ENCODE measurements around the gene EXOSC5. TPM values are rescaled to one million over a fixed set of nuclear protein-coding genes. Genes with fewer than 3 reads are reported as not detected.
A peak's percentile ranks its signal among the peaks of the same experiment; 100 is the strongest.
"Not testable (repeated sequence)": the region's sequence is repeated elsewhere in the genome, so short reads cannot be mapped to it uniquely, and the experiment has no call there.

EXOSC5 gene
- total RNA-seq, 1 experiment from 2014 or later = 25.2 TPM

DNA sequence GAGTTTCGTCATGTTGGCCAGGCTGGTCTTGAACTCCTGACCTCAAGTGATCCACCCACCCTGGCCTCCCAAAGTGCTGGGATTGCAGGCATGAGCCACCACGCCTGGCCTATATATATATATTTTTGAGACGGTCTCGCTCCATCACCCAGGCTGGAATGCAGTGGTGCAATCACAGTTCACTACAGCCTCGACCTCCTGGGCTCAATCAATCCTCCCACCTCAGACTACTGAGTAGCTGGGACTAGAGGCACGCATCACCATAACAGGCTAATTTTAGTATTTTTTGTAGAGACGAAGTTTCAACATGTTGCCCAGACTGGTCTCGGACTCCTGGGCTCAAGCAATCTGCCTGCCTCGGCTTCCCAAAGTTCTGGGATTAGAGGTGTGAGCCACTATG is 50.2 kb downstream of the EXOSC5 start:
- not testable (repeated sequence) for DNase-seq (ENCODE audit: low read depth)

DNA sequence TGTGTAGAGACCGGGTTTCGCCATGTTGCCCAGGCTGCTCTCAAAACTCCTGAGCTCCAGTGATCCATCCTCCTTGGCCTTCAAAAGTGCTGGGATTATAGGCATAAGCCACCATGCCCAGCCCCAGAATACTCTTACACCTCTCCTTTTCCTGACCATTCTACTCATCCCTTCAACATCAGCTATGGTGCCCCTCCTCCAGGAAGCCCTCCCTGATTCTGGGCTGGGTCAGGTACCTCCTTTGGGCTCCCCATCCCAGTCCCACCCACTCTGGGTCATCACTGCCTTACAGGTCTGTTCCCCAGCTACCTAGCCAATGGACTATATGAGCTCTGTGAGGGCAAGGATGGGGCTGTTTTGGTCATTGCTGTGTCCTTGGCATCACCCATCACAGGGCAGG is 53.0 kb downstream of the EXOSC5 start:
- DNase-seq (ENCODE audit: low read depth) = no peak

GRCh38 chr19:41341669-41342490 is 55.3 kb downstream of the EXOSC5 start:
- no peak for DNase-seq (ENCODE audit: low read depth)

DNA sequence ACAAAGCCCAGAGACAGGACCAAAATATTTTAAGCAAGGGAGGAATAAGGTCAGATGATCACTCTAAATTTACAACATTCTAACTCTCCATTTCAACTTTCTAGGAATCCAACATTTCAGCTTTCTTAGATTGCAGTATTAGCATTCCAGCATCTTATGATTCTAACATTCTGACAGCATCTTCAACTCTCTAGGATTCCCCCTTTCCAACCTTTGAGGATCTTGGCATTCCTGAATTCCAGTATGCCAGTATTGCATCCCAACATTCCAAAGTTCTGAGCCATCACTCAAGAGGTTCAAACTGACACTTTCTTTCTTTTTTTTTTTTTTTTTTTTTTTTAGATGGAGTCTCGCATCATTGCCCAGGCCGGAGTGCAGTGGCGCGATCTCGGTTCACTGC is 57.2 kb downstream of the EXOSC5 start:
- peak; percentile 58 for DNase-seq (ENCODE audit: low read depth)

Other genes with a start within 250 kb of the EXOSC5 start
- 5.6 and 7.3 TPM in 2 replicates for gene CYP2S1, start 204.1 kb downstream of the EXOSC5 start, total RNA-seq (2014; rRNA removed; shearing (Covaris generic))
- 237 and 362 TPM in 2 replicates for gene AXL, start 178.1 kb downstream of the EXOSC5 start, total RNA-seq (2014; rRNA removed; shearing (Covaris generic))
- gene HNRNPUL1, start 133.0 kb downstream of the EXOSC5 start, total RNA-seq (2014; rRNA removed; shearing (Covaris generic)) = 94.9 and 143 TPM in 2 replicates
- 5.6 and 7.2 TPM in 2 replicates for gene CCDC97, start 87.2 kb downstream of the EXOSC5 start, total RNA-seq (2014; rRNA removed; shearing (Covaris generic))
- gene TGFB1, start 43.4 kb downstream of the EXOSC5 start, total RNA-seq (2014; rRNA removed; shearing (Covaris generic)) = 10.1 and 22.9 TPM in 2 replicates
- 8.2 and 9.9 TPM in 2 replicates for gene B9D2, start 33.2 kb downstream of the EXOSC5 start, total RNA-seq (2014; rRNA removed; shearing (Covaris generic))
- 0.17 and 2.4 TPM in 2 replicates for gene TMEM91, start 20.8 kb downstream of the EXOSC5 start, total RNA-seq (2014; rRNA removed; shearing (Covaris generic))
- 15.9 and 18.3 TPM in 2 replicates for gene BCKDHA, start 459 bp upstream of the EXOSC5 start, total RNA-seq (2014; rRNA removed; shearing (Covaris generic))
- not detected in 2 replicates for gene B3GNT8, start 30.0 kb upstream of the EXOSC5 start, total RNA-seq (2014; rRNA removed; shearing (Covaris generic))
- 52.1 and 57.2 TPM in 2 replicates for gene DMAC2, start 42.6 kb upstream of the EXOSC5 start, total RNA-seq (2014; rRNA removed; shearing (Covaris generic))
- gene ERICH4, start 45.8 kb upstream of the EXOSC5 start, total RNA-seq (2014; rRNA removed; shearing (Covaris generic)) = not detected in 2 replicates
- not detected in 2 replicates for gene CEACAM21, start 178.8 kb upstream of the EXOSC5 start, total RNA-seq (2014; rRNA removed; shearing (Covaris generic))
- not detected in 2 replicates for gene CEACAM4, start 229.7 kb upstream of the EXOSC5 start, total RNA-seq (2014; rRNA removed; shearing (Covaris generic))